ENCODE results near the gene POMP. TPM values are rescaled to one million over a fixed set of nuclear protein-coding genes. Genes with fewer than 3 reads are reported as not detected.
A peak's percentile ranks its signal among the peaks of the same experiment; 100 is the strongest.
"Not testable (repeated sequence)": the region's sequence is repeated elsewhere in the genome, so short reads cannot be mapped to it uniquely, and the experiment has no call there.

POMP gene
- total RNA-seq, 1 experiment from 2014 or later, result 102 TPM

DNA sequence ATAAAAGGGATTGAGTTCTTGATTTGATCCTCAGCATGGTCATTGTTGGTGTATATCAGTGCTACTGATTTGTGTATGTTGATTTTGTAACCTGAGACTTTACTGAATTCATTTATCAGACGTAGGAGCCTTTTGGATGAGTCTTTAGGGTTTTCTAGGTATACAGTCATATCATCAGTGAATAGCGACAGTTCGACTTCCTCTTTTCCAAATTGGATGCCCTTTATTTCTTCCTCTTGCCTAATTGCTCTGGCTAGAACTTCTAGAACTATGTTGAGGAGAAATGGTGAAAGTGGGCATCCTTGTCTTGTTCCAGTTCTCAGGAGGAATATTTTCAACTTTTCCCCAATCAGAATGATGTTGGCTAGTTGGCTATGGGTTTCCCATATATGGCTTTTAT, 27.0 kb downstream of the POMP start:
- Mint-ChIP-seq H3K4me3 (no peak overlapping the region), H3K27me3 (ENCODE audit: low read depth) (no peaks in the 10 kb centered on the region), H3K9me3 (peaks cover 11 to 12% of the 10 kb centered on the region in 2 experiments), H3K27ac (no peak overlapping the region), H3K36me3 (ENCODE audit: insufficient read depth in 1 of 3, low read depth in 3 of 3) (peaks cover 0 to 15% (median 3%) of the 10 kb centered on the region in 3 experiments; a peak in 3 of 7 replicates), H3K4me1 (peaks cover 10 to 17% of the 10 kb centered on the region in 2 experiments)
- H2BK20ac ChIP-seq (ENCODE audit: low read depth, low read length, poor library complexity, severe bottlenecking), result no peak overlapping the region
- no peaks in the 10 kb centered on the region for H3K9me3 ChIP-seq (ENCODE audit: control insufficient read depth, low read depth, low read length)
- no peaks in the 10 kb centered on the region for H3K79me2 ChIP-seq (ENCODE audit: insufficient read depth, low read length)
- DNase-seq, result no peak
- H2BK5ac ChIP-seq (ENCODE audit: insufficient read length, low read length), result no peak overlapping the region
- H2AFZ ChIP-seq (ENCODE audit: low read length), result no peak overlapping the region
- no CpG with 5 or more reads among the region's 3 CpGs for WGBS (ENCODE audit: extremely low coverage, insufficient read length, low lambda C conversion rate)
- no peak overlapping the region for H2BK15ac ChIP-seq (ENCODE audit: low read depth, low read length)
- H3K56ac ChIP-seq (ENCODE audit: insufficient read length, low read depth, low read length), result no peak overlapping the region
- H3K18ac ChIP-seq (ENCODE audit: insufficient read length, low read depth, low read length), result no peak overlapping the region
- no peaks in the 10 kb centered on the region for H3K27me3 ChIP-seq (ENCODE audit: insufficient read depth, low read length)
- H4K5ac ChIP-seq (ENCODE audit: insufficient read length, low read depth, low read length), result no peak overlapping the region
- no peak overlapping the region for H3K9ac ChIP-seq (ENCODE audit: extremely low read depth, insufficient read length, low read length)
- no peak overlapping the region for H3K4ac ChIP-seq (ENCODE audit: low read depth, low read length)
- H3K4me1 ChIP-seq (ENCODE audit: insufficient read depth, low read length), result peaks cover 4% of the 10 kb centered on the region; the same call in 1 of the 2 replicates
- H2BK12ac ChIP-seq (ENCODE audit: insufficient read length, low read depth, low read length), result no peak overlapping the region
- no peak overlapping the region for H3K23ac ChIP-seq (ENCODE audit: insufficient read length, low read depth, low read length)
- H3K27ac ChIP-seq (ENCODE audit: insufficient read length, low read depth, low read length), result no peak overlapping the region
- H3K4me2 ChIP-seq (ENCODE audit: insufficient read depth, insufficient read length, low read length), result no peak overlapping the region
- no peaks in the 10 kb centered on the region for H3K23me2 ChIP-seq (ENCODE audit: insufficient read length, low read depth, low read length, poor library complexity, severe bottlenecking)
- H3K79me1 ChIP-seq (ENCODE audit: insufficient read depth, low read depth, low read length, poor library complexity, severe bottlenecking), result no peaks in the 10 kb centered on the region
- no peaks in the 10 kb centered on the region for H4K20me1 ChIP-seq (ENCODE audit: control insufficient read depth, insufficient read depth, insufficient read length)
- no peak overlapping the region for H4K8ac ChIP-seq (replicated peaks; ENCODE audit: insufficient read length, low read depth, low read length)
- H3K14ac ChIP-seq (ENCODE audit: insufficient read depth, low read length), result no peak overlapping the region
- H2AK5ac ChIP-seq (ENCODE audit: insufficient read length, low read length), result no peak overlapping the region
- no peak overlapping the region for H4K91ac ChIP-seq (ENCODE audit: insufficient read length, low read depth, low read length)
- H2BK120ac ChIP-seq (ENCODE audit: low read depth, low read length, poor library complexity, severe bottlenecking), result no peak overlapping the region
- no peak overlapping the region for H3T11ph ChIP-seq (ENCODE audit: low read length)
- TF ChIP-seq, protein P1, sequence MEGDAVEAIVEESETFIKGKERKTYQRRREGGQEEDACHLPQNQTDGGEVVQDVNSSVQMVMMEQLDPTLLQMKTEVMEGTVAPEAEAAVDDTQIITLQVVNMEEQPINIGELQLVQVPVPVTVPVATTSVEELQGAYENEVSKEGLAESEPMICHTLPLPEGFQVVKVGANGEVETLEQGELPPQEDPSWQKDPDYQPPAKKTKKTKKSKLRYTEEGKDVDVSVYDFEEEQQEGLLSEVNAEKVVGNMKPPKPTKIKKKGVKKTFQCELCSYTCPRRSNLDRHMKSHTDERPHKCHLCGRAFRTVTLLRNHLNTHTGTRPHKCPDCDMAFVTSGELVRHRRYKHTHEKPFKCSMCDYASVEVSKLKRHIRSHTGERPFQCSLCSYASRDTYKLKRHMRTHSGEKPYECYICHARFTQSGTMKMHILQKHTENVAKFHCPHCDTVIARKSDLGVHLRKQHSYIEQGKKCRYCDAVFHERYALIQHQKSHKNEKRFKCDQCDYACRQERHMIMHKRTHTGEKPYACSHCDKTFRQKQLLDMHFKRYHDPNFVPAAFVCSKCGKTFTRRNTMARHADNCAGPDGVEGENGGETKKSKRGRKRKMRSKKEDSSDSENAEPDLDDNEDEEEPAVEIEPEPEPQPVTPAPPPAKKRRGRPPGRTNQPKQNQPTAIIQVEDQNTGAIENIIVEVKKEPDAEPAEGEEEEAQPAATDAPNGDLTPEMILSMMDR (conservative IDR thresholded peaks at IDR 0.05), result no peak

DNA sequence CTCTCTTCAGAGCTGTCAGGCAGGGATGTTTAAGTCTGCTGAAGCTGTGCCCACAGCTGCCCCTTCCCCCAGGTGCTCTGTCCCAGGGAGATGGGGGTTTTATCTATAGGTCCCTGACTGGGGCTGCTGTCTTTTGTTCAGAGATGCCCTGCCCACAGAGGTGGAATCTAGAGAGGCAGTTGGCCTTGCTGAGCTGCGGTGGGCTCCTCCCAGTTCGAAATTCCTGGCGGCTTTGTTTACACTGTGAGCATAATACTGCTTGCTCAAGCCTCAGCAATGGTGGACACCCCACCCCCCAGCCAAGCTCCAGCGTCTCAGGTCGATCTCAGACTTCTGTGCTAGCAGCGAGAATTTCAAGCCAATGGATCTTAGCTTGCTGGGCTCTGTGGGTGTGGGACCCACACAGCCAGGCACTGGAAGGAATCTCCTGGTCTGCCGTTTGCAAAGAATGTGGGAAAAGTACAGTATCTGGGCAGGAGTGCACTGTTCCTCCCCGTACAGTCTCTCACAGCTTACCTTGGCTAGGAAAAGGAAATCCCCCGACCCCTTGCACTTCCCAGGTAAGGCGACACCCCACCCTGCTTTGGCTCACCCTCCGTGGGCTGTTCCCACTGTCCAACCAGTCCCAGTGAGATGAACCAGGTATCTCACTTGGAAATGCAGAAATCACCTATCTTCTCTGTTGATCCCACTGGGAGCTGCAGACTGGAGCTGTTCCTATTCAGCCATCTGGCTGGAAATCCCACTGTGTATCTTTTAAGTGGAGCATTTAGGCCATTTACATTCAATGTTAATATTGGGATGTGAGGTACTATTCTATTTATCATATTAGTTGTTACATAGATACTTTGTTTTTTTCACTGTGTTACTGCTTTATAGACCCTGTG, 34.9 kb downstream of the POMP start:
- peak; percentile 72 for DNase-seq

More for the DNA sequence above, 34.9 kb downstream of the POMP start:
- H3K27ac ChIP-seq (ENCODE audit: insufficient read length, low read depth, low read length); H3K79me2 ChIP-seq (ENCODE audit: insufficient read depth, low read length); H3K23ac ChIP-seq (ENCODE audit: insufficient read length, low read depth, low read length); H4K91ac ChIP-seq (ENCODE audit: insufficient read length, low read depth, low read length); H2AK5ac ChIP-seq (ENCODE audit: insufficient read length, low read length); H4K20me1 ChIP-seq (ENCODE audit: control insufficient read depth, insufficient read depth, insufficient read length); H3K36me3 Mint-ChIP-seq (ENCODE audit: insufficient read depth in 1 of 3, low read depth in 3 of 3); H3K9me3 Mint-ChIP-seq; H2BK5ac ChIP-seq (ENCODE audit: insufficient read length, low read length); H3T11ph ChIP-seq (ENCODE audit: low read length); H4K5ac ChIP-seq (ENCODE audit: insufficient read length, low read depth, low read length); H3K9me3 ChIP-seq (ENCODE audit: control insufficient read depth, low read depth, low read length); H2BK12ac ChIP-seq (ENCODE audit: insufficient read length, low read depth, low read length); H4K8ac ChIP-seq (replicated peaks; ENCODE audit: insufficient read length, low read depth, low read length); H3K79me1 ChIP-seq (ENCODE audit: insufficient read depth, low read depth, low read length, poor library complexity, severe bottlenecking); H3K23me2 ChIP-seq (ENCODE audit: insufficient read length, low read depth, low read length, poor library complexity, severe bottlenecking); H3K4ac ChIP-seq (ENCODE audit: low read depth, low read length); H3K27me3 ChIP-seq (ENCODE audit: insufficient read depth, low read length); H2BK15ac ChIP-seq (ENCODE audit: low read depth, low read length); H2BK120ac ChIP-seq (ENCODE audit: low read depth, low read length, poor library complexity, severe bottlenecking); H3K56ac ChIP-seq (ENCODE audit: insufficient read length, low read depth, low read length); H3K4me1 ChIP-seq (ENCODE audit: insufficient read depth, low read length); H2AFZ ChIP-seq (ENCODE audit: low read length); H2BK20ac ChIP-seq (ENCODE audit: low read depth, low read length, poor library complexity, severe bottlenecking); H3K27me3 Mint-ChIP-seq (ENCODE audit: low read depth): not testable (repeated sequence)
- H3K14ac ChIP-seq (ENCODE audit: insufficient read depth, low read length), result peak overlapping the region; percentile 97
- peak overlapping the region; percentile 46 for H3K4me2 ChIP-seq (ENCODE audit: insufficient read depth, insufficient read length, low read length)
- WGBS (ENCODE audit: extremely low coverage, insufficient read length, low lambda C conversion rate), result no CpG with 5 or more reads among the region's 11 CpGs
- peak overlapping the region; percentile 30 for H3K9ac ChIP-seq (ENCODE audit: extremely low read depth, insufficient read length, low read length)
- Mint-ChIP-seq H3K4me1 (peaks cover 19 to 20% of the 10 kb centered on the region in 2 experiments), H3K27ac (peak overlapping the region; percentile 86 to 97 (median 95); a peak in 6 of 7 replicates), H3K4me3 (peak overlapping the region; percentile 58 to 65)
- peak overlapping the region; percentile 83 for H3K18ac ChIP-seq (ENCODE audit: insufficient read length, low read depth, low read length)

Measured in H9 (cell line).